ENCODE data around the gene SMARCD1.

GRCh38 chr12:50088577-50089335, 3.6 kb downstream of the SMARCD1 start:
- TF ChIP-seq, protein P1, sequence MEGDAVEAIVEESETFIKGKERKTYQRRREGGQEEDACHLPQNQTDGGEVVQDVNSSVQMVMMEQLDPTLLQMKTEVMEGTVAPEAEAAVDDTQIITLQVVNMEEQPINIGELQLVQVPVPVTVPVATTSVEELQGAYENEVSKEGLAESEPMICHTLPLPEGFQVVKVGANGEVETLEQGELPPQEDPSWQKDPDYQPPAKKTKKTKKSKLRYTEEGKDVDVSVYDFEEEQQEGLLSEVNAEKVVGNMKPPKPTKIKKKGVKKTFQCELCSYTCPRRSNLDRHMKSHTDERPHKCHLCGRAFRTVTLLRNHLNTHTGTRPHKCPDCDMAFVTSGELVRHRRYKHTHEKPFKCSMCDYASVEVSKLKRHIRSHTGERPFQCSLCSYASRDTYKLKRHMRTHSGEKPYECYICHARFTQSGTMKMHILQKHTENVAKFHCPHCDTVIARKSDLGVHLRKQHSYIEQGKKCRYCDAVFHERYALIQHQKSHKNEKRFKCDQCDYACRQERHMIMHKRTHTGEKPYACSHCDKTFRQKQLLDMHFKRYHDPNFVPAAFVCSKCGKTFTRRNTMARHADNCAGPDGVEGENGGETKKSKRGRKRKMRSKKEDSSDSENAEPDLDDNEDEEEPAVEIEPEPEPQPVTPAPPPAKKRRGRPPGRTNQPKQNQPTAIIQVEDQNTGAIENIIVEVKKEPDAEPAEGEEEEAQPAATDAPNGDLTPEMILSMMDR (IDR thresholded peaks at IDR 0.05; ENCODE audit: insufficient read depth, low read length): peak; percentile 83
- TF ChIP-seq POLR2AphosphoS5 (IDR thresholded peaks at IDR 0.05; ENCODE audit: low read depth): no peak

Measured in HL-60 (cell line).